Stimulated activated CD4-positive, alpha-beta T cell treated with anti-CD3 and anti-CD28 coated beads, Interleukin-1b, Interleukin-23, amount 100 ng/mL, for 4 hours (primary cell): ENCODE measurements around the gene PACS1.

Experiments
- DNase-seq, 2 donors: peaks; one replicate each; pipeline ENCODE4 v3.0.0-alpha.2; 2020; ENCODE audit warnings: low read depth in 2 of 2

PACS1 gene

GRCh38 chr11:66224226-66224855 is 154.3 kb downstream of the PACS1 start:
- no peak for DNase-seq

GRCh38 chr11:66225066-66225465 is 155.0 kb downstream of the PACS1 start:
- no peak for DNase-seq

DNA sequence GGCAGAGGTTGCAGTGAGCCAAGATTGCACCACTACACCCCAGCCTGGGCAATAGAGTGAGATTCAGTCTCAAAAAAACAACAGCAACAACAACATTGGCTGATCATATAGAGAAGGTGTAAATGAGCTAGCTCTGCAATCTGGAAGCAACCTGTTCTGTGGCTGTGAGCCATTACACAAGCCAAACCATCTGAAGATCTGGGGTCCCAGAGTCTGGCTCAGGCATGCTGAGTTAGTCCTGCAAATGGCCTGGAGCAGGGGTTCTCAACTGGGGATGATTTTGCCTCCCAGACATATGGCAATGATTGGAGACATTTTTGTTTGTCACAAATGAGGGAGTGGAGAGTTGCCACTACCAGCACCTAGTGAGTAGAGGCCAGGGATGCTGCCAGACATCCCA is 156.0 kb downstream of the PACS1 start:
- no peak for DNase-seq

GRCh38 chr11:66227700-66228099 is 157.6 kb downstream of the PACS1 start:
- DNase-seq, result no peak

GRCh38 chr11:66228521-66228920 is 158.4 kb downstream of the PACS1 start:
- DNase-seq, result no peak

GRCh38 chr11:66230156-66230555 is 160.1 kb downstream of the PACS1 start:
- no peak for DNase-seq

DNA sequence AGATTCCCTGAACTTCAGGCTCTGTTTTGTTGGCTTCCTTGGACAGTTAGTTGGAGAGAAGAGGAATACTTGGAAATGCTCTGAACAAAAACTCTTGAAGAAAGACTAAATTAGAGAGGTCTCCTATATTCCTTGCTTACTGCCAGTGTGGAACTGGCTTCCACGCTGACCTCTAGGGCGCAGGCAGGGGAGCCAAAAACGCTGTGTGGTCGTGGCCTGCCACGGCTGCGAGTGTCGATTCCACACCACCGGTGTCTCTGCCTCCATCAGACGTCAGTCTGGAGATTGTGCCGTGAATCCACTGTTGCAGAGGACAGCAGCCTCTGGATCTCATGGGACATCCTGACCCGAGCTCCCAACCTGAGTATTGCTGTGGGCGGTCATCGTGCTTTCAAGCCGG is 160.9 kb downstream of the PACS1 start:
- no peak for DNase-seq

GRCh38 chr11:66231561-66231960 is 161.5 kb downstream of the PACS1 start:
- DNase-seq, result no peak

- no peak for DNase-seq
Measured at GRCh38 chr11:66232769-66233168, 162.7 kb downstream of the PACS1 start.

DNA sequence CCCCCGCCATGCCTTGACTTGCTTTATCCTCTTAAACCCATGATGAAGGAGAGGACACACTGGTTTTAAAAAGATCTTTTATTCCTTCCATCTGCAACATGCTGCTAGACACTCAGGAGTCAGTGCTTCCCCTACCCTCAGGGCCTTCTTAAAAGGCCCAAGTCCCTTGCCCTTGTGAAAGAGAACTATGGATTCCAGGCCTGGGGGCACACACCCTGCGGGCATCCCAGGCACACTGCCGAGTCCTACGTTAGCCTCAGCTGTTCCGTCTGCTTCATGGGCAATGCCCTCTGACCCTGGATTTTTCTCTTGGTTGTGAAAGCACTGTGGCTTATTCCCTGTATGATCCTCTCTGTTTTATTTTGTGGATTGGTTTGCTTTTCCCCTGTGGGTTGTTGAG is 163.2 kb downstream of the PACS1 start:
- no peak for DNase-seq

DNA sequence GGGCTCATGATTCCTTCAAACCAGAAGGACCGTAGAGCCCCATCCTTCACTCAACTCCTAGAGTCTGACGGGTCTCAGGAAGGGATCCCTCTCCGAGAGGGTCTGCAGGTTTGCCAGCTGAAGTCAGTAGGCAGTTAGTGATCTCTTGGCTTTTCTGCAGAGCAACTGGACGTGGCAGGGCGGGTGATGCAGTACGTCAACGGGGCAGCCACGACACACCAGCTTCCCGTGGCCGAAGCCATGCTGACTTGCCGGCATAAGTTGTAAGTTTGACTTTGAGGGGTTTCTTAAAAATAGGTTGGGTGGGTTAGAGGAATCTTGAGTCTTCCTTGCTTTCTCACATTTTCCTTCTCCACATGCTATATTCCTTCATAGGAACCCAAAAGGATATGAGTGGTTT is 165.1 kb downstream of the PACS1 start:
- no peak for DNase-seq

DNA sequence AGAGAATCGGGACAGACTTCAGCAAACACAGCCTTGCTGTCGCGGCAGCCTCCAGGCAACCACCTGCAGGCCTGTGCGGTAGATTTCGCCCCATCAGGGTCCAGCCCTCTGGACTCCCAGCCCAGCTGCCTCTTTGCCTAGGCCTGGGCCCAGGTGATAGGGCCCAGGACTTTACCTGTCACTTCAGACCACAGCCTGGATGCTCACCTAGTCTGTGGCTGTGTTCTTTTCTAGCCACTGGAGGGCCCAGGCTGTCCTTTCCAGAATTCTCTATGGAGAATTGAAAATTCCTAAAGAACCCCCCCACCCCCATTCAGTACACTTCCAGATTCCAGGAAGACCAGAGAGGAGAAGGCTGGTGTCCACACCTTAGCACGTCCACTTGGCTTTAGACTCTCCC is 167.8 kb downstream of the PACS1 start:
- no peak for DNase-seq

GRCh38 chr11:66238786-66239413 is 168.8 kb downstream of the PACS1 start:
- no peak for DNase-seq

- DNase-seq, result no peak
Measured at GRCh38 chr11:66239511-66239910, 169.4 kb downstream of the PACS1 start.

GRCh38 chr11:66239998-66240780 is 170.1 kb downstream of the PACS1 start:
- no peak for DNase-seq

GRCh38 chr11:66240781-66241136 is 170.7 kb downstream of the PACS1 start:
- DNase-seq, result no peak

GRCh38 chr11:66242095-66242765 is 172.2 kb downstream of the PACS1 start:
- DNase-seq, result no peak

- no peak for DNase-seq
Measured at GRCh38 chr11:66243782-66244535, 173.9 kb downstream of the PACS1 start.

DNA sequence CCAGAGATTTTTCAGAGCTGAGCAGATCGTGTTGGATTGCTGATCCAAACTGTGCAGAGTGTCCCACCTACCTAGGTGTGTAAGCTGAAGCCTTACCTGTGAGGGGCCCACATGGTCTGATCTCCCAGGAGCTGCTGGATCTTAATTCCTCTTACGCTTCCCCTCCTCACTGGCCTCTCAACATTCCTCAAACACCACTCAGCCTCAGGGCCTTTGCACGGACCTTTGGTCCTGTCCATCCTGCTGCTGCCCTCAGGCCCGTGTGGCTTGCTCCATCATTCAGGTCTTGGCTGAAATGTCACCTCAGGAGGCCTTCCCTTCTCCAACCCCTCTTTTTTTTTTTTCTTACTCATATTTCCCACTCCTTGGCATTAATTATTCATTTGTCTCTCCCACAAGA is 177.2 kb downstream of the PACS1 start:
- no peak for DNase-seq

DNA sequence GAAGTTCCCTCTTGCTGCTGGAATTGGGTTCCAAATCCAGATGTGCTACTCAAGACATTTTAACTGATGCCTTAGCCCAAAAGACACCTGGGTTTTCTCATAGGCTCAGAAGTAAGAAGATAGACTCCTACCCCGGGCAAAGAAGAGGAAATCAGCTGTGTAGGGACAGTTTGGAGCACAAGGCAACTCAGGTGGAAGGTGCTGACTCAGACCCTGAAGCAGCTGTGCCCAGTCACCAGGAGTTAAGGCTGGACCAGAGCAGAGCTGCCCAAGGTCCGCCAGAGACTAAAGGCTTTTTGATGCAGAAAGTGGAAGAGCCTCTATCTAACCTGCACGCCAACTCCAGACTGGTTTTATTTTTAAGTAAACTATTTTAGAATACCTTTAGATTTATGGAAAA is 177.7 kb downstream of the PACS1 start:
- no peak for DNase-seq

DNA sequence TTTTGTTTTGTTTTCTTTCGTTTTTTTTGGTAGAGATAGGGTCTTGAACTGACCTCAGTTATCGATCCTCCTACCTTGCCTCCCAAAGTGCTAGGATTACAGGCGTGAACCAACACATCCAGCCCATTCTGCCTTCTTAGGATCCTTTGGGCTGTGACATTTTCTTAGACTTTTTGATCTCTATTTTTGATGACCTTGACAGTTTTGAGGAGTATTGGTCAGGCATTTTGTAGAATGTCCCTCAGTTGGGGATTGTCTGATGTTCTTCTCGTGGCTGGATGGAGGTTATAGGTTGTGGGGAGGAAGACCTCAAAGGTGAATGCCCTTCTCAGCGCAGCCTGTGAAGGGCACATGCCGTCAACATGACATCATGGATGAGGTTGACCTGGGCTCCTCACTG is 178.8 kb downstream of the PACS1 start:
- DNase-seq, result no peak

- DNase-seq, result no peak
Measured at GRCh38 chr11:66251809-66252208, 181.7 kb downstream of the PACS1 start.
